Osteoblast (primary cell): ENCODE measurements around the gene FAM78B. TPM values are rescaled to one million over a fixed set of nuclear protein-coding genes. Genes with fewer than 3 reads are reported as not detected.

Source experiments
- DNase-seq: peaks from one replicate; pipeline ENCODE4 v3.0.0; 2011; ENCODE audit warnings: low spot score, mixed read lengths; ENCODE audit not compliant: insufficient read length; ENCODE audit errors: missing footprints
- H2AFZ ChIP-seq: 2 replicates; pipeline ENCODE4 v1.6.0; 2011; ENCODE audit warnings: mild to moderate bottlenecking, low read length
- H3K27ac ChIP-seq: 2 replicates; pipeline ENCODE4 v1.5.1; 2011; ENCODE audit warnings: mild to moderate bottlenecking, low read depth, low read length, moderate library complexity
- H3K27me3 ChIP-seq: 2 replicates; pipeline ENCODE4 v1.6.0; 2012; ENCODE audit warnings: mild to moderate bottlenecking, control low read depth, inconsistent platforms, low read length, moderate library complexity; ENCODE audit not compliant: insufficient read depth
- H3K36me3 ChIP-seq: 2 replicates; pipeline ENCODE4 v1.5.1; 2011; ENCODE audit warnings: mild to moderate bottlenecking, low read length, control low read depth, moderate library complexity; ENCODE audit not compliant: insufficient read depth
- H3K4me1 ChIP-seq: 2 replicates; pipeline ENCODE4 v1.5.1; 2011; ENCODE audit warnings: mild to moderate bottlenecking, low read length, control low read depth, moderate library complexity; ENCODE audit not compliant: insufficient read depth
- H3K4me2 ChIP-seq: 2 replicates; pipeline ENCODE4 v1.6.0; 2011; ENCODE audit warnings: mild to moderate bottlenecking, low read length; ENCODE audit not compliant: insufficient read depth
- H3K4me3 ChIP-seq: fragments of 200-600 bp; sonication (generic); 3 replicates; pipeline ENCODE4 v1.5.1; 2012; ENCODE audit warnings: mild to moderate bottlenecking, low read length, inconsistent platforms; ENCODE audit not compliant: insufficient read depth
- H3K79me2 ChIP-seq: 2 replicates; pipeline ENCODE4 v1.6.0; 2012; ENCODE audit warnings: mild to moderate bottlenecking, low read length, control low read depth, inconsistent platforms; ENCODE audit not compliant: insufficient read depth
- H3K9me3 ChIP-seq: 2 replicates; pipeline ENCODE4 v1.5.1; 2011; ENCODE audit warnings: low read depth, low read length, control low read depth
- H4K20me1 ChIP-seq: 2 replicates; pipeline ENCODE4 v1.6.0; 2012; ENCODE audit warnings: mild to moderate bottlenecking, low read length, control low read depth; ENCODE audit not compliant: insufficient read depth
- total RNA-seq: library from RNA; depleted of rRNA; stranded (reverse); fragments of >200 nt; gene quantifications from 2 replicates; pipeline ENCODE4 v1.2.3, GENCODE V29; 2012
- TF ChIP-seq, protein P1 (sequence below): IDR thresholded peaks from 2 replicates; pipeline ENCODE4 v1.5.1; 2011; ENCODE audit warnings: mild to moderate bottlenecking, low read depth, low read length, moderate library complexity; ENCODE audit errors: extremely low read depth

The FAM78B gene
- total RNA-seq, 1 donor = 0.36 TPM

DNA sequence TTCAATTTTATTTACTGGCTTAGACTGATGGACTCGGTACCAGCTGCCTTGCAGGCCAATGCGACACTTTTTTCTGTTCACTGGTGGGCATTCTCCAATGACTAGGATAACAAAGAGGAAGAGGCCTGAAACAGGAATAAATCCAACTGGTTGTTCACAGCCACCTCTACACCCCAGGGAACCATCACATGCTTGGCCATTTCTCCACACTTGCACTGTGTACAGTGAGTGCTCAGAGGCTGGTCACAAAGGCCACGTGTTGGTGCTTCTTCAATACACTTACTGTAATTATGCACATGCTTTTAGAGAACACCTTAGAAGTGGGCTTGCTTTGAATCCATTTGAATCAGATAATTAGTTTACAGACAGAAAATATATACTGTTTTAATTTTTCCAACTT is 113.4 kb downstream of the FAM78B start:
- no peaks in the 10 kb centered on the region for H4K20me1 ChIP-seq
- no peaks in the 10 kb centered on the region for H3K4me1 ChIP-seq
- H3K27me3 ChIP-seq = no peaks in the 10 kb centered on the region
- no peaks in the 10 kb centered on the region for H3K36me3 ChIP-seq
- H3K4me2 ChIP-seq = no peak overlapping the region
- DNase-seq = no peak
- TF ChIP-seq, protein P1, sequence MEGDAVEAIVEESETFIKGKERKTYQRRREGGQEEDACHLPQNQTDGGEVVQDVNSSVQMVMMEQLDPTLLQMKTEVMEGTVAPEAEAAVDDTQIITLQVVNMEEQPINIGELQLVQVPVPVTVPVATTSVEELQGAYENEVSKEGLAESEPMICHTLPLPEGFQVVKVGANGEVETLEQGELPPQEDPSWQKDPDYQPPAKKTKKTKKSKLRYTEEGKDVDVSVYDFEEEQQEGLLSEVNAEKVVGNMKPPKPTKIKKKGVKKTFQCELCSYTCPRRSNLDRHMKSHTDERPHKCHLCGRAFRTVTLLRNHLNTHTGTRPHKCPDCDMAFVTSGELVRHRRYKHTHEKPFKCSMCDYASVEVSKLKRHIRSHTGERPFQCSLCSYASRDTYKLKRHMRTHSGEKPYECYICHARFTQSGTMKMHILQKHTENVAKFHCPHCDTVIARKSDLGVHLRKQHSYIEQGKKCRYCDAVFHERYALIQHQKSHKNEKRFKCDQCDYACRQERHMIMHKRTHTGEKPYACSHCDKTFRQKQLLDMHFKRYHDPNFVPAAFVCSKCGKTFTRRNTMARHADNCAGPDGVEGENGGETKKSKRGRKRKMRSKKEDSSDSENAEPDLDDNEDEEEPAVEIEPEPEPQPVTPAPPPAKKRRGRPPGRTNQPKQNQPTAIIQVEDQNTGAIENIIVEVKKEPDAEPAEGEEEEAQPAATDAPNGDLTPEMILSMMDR = no peak
- no peak overlapping the region for H2AFZ ChIP-seq
- H3K9me3 ChIP-seq = no peaks in the 10 kb centered on the region
- H3K27ac ChIP-seq = no peak overlapping the region
- H3K79me2 ChIP-seq = no peaks in the 10 kb centered on the region
- no peak overlapping the region for H3K4me3 ChIP-seq

DNA sequence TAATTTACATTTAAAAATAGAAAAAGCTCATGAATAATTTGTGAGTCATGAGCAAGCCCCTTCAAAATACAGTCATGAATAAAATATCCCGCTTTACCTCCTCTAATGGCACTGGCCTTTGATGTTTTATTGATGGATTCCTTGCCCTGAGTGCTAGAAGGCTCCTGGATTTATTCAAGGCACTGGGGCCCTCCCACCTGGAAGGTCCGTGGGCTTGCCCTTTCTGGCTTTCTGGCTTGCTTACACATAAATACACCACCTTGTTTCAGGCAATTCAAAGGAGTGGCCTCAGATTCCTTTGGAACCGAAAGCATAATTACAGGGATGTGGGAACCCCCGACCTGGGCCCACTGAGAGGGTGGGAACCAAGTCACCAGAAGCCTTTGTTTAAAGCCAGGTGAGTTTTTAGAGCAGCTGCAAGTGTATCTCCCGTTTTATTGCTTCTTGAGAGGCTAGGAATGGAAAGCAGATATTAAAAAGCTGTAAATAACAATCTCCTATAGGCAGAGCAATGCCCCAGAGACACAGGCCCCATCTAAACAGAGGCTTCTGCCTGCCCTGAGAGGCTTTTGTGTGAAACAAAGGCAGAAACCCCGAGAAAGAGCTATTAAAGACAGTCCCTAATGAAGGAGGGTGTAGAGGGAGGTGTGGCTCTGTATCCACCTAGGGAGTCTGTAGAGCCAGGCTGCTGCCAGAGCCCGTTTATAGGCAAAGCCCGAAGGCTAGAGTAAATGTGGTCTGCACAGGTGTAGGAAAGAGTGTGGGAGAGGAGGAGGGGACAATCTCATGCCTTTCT is 126.4 kb downstream of the FAM78B start:
- no peaks in the 10 kb centered on the region for H3K9me3 ChIP-seq
- H3K4me2 ChIP-seq = no peak overlapping the region
- no peak overlapping the region for H3K4me3 ChIP-seq
- no peaks in the 10 kb centered on the region for H3K27me3 ChIP-seq
- H4K20me1 ChIP-seq = no peaks in the 10 kb centered on the region
- H3K4me1 ChIP-seq = no peaks in the 10 kb centered on the region
- no peaks in the 10 kb centered on the region for H3K79me2 ChIP-seq
- DNase-seq = no peak
- no peak overlapping the region for H2AFZ ChIP-seq
- no peaks in the 10 kb centered on the region for H3K36me3 ChIP-seq
- H3K27ac ChIP-seq = no peak overlapping the region
- TF ChIP-seq, protein P1 = no peak

DNA sequence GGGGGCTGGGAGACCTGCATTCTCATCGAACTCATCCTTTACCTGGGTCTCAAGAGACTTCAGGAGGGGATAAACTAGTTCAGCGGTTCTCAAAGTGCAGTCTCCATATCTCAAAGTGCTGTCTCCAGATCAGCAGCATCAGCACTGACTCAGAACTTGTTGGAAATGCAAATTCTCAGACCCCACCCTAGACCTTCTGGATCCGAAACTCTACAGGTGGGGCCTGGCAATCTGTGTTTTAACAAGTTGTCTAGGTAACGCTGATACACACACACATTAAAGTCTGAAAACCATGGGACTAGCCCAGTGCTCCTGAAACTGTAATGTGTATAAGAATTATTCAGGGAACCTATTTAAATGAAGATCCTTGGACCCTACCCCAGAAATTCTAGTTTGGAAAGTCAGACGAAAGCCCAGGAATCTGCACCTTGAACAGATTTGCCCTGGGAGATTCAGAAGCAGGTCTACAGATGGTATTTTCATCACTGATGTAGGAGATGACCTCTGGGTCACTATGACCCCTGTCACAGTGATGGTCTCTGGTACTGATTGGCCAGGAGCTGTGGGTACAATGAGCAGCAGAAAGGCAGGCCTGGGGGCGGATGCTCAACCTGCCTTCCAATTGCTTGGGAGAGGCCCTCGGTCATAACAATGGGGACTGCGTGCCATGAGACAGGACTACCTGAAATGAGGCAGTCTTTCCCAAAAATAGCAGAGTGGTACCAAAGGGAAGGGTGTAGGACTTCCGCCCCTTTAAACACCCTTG is 127.2 kb downstream of the FAM78B start:
- H3K9me3 ChIP-seq = no peaks in the 10 kb centered on the region
- no peak overlapping the region for H3K4me2 ChIP-seq
- TF ChIP-seq, protein P1 = no peak
- no peaks in the 10 kb centered on the region for H3K36me3 ChIP-seq
- H2AFZ ChIP-seq = no peak overlapping the region
- no peaks in the 10 kb centered on the region for H4K20me1 ChIP-seq
- H3K4me1 ChIP-seq = no peaks in the 10 kb centered on the region
- DNase-seq = no peak
- H3K27ac ChIP-seq = no peak overlapping the region
- no peak overlapping the region for H3K4me3 ChIP-seq
- H3K27me3 ChIP-seq = no peaks in the 10 kb centered on the region
- H3K79me2 ChIP-seq = no peaks in the 10 kb centered on the region

DNA sequence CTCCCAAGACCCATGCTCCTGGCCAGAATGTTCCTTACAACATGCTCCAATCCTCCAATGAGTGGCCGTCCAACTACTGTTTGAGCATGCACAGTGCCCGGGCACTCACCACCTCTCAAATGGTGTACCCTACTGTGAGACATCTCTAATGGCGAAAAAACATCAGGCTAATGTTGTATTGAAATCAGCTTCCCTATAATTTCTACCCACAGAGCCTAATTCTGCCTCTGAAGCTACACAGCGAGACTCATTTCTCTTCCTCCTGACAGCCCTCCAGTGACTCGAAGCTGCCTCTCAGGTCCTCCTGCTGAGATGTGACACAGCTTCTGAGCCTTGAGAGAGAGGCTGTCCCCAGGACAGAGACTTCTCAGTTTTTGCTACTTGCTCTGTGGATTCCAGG is 130.7 kb downstream of the FAM78B start:
- Histone ChIP-seq H3K27ac (no peak overlapping the region), H3K9me3 (no peaks in the 10 kb centered on the region), H3K4me1 (no peaks in the 10 kb centered on the region), H3K36me3 (no peaks in the 10 kb centered on the region), H2AFZ (no peak overlapping the region), H3K27me3 (no peaks in the 10 kb centered on the region), H3K4me3 (no peak overlapping the region), H4K20me1 (no peaks in the 10 kb centered on the region), H3K4me2 (no peak overlapping the region), H3K79me2 (no peaks in the 10 kb centered on the region)
- DNase-seq = no peak
- TF ChIP-seq, protein P1 = no peak
